GM23338 (cell line): ENCODE data around the gene RCBTB1. TPM values are rescaled to one million over a fixed set of nuclear protein-coding genes. Genes with fewer than 3 reads are reported as not detected.

ENCODE experiments used
- ATAC-seq: fragments of 200-7000 bp; cut with Tn5 transposase; 3 replicates; pipeline ENCODE4 v1.9.1; 2020
- DNase-seq: peaks from one replicate; pipeline ENCODE4 v3.0.0-alpha.2; 2015; ENCODE audit warnings: low spot score
- H2AFZ ChIP-seq: fragments of 200-600 bp; sonication (generic); 2 replicates; pipeline ENCODE4 v1.8.0; 2016; ENCODE audit warnings: antibody characterized with exemption, mild to moderate bottlenecking, moderate library complexity
- H3F3A ChIP-seq: fragments of 200-600 bp; sonication (generic); replicated peaks from 2 replicates; pipeline ENCODE4 v1.8.0; 2017; ENCODE audit warnings: antibody characterized with exemption, mixed run types, low read depth
- H3K27ac ChIP-seq: fragments of 200-600 bp; sonication (generic); 2 replicates; pipeline ENCODE4 v1.6.1; 2016; ENCODE audit warnings: low read depth
- H3K27me3 ChIP-seq: fragments of 200-600 bp; sonication (generic); 2 replicates; pipeline ENCODE4 v1.8.0; 2016; ENCODE audit warnings: mild to moderate bottlenecking, mixed run types, moderate library complexity; ENCODE audit not compliant: insufficient read depth
- H3K36me3 ChIP-seq: fragments of 200-600 bp; sonication (generic); 2 replicates; pipeline ENCODE4 v1.8.0; 2016; ENCODE audit warnings: mild to moderate bottlenecking; ENCODE audit not compliant: insufficient read depth
- H3K4me1 ChIP-seq: fragments of 200-600 bp; sonication (generic); 2 replicates; pipeline ENCODE4 v1.8.0; 2016; ENCODE audit warnings: mild to moderate bottlenecking, moderate library complexity; ENCODE audit not compliant: insufficient read depth
- H3K4me2 ChIP-seq: fragments of 200-600 bp; sonication (generic); 2 replicates; pipeline ENCODE4 v1.7.1; 2017; ENCODE audit warnings: mixed run types
- H3K4me3 ChIP-seq: fragments of 200-600 bp; sonication (generic); 2 replicates; pipeline ENCODE4 v1.6.1; 2016; ENCODE audit warnings: mixed run types
- H3K79me2 ChIP-seq: fragments of 200-600 bp; sonication (generic); replicated peaks from 2 replicates; pipeline ENCODE4 v1.8.0; 2017; ENCODE audit warnings: mild to moderate bottlenecking; ENCODE audit not compliant: insufficient read depth
- H3K9me2 ChIP-seq: fragments of 200-600 bp; sonication (generic); 2 replicates; pipeline ENCODE4 v1.8.0; 2017; ENCODE audit not compliant: insufficient read depth
- H4K20me1 ChIP-seq: fragments of 200-600 bp; sonication (generic); replicated peaks from 2 replicates; pipeline ENCODE4 v1.8.0; 2017; ENCODE audit warnings: mild to moderate bottlenecking; ENCODE audit not compliant: insufficient read depth
- H3K27ac Mint-ChIP-seq: 2 replicates; pipeline ENCODE4 v1.8.0; 2020; ENCODE audit warnings: inconsistent platforms, mild to moderate bottlenecking, moderate library complexity, mixed read lengths
- H3K27me3 Mint-ChIP-seq: 3 replicates; pipeline ENCODE4 v1.8.0; 2022; ENCODE audit warnings: low read depth, mild to moderate bottlenecking, moderate library complexity, mixed read lengths, inconsistent platforms; ENCODE audit not compliant: insufficient read depth, poor library complexity
- H3K36me3 Mint-ChIP-seq: 3 replicates; pipeline ENCODE4 v1.8.0; 2021; ENCODE audit warnings: low read depth, mild to moderate bottlenecking, inconsistent platforms, moderate library complexity, mixed read lengths
- H3K4me1 Mint-ChIP-seq: 3 replicates; pipeline ENCODE4 v1.8.0; 2020; ENCODE audit warnings: mild to moderate bottlenecking, inconsistent platforms, mixed read lengths
- H3K4me3 Mint-ChIP-seq: 3 replicates; pipeline ENCODE4 v1.8.0; 2021; ENCODE audit warnings: moderate library complexity, mild to moderate bottlenecking, inconsistent platforms, mixed read lengths
- H3K9me3 Mint-ChIP-seq: 3 replicates; pipeline ENCODE4 v1.8.0; 2020; ENCODE audit warnings: moderate library complexity, mild to moderate bottlenecking, inconsistent platforms, mixed read lengths
- CREB1 ChIP-seq: fragments of 250-450 bp; sonication (Bioruptor Pico); IDR thresholded peaks from 2 replicates; pipeline ENCODE4 v1.5.0; 2020; ENCODE audit warnings: low read depth, mild to moderate bottlenecking, moderate library complexity
- ETS1 ChIP-seq: IDR thresholded peaks from 2 replicates; pipeline ENCODE4 v1.6.1; 2016; ENCODE audit warnings: antibody characterized with exemption
- EZH2phosphoT487 ChIP-seq: fragments of 200-600 bp; sonication (generic); IDR thresholded peaks from one replicate; pipeline ENCODE4 v1.8.1; 2018; ENCODE audit warnings: antibody characterized with exemption; ENCODE audit not compliant: unreplicated experiment
- JUNB ChIP-seq: IDR thresholded peaks from one replicate; pipeline ENCODE4 v1.6.1; 2016; ENCODE audit warnings: antibody characterized with exemption; ENCODE audit not compliant: unreplicated experiment
- NANOG ChIP-seq: IDR thresholded peaks from 2 replicates; pipeline ENCODE4 v1.6.1; 2016; ENCODE audit warnings: antibody characterized with exemption, borderline replicate concordance
- POLR2AphosphoS5 ChIP-seq: IDR thresholded peaks from 2 replicates; pipeline ENCODE4 v1.6.1; 2016; ENCODE audit warnings: antibody characterized with exemption, low read depth
- REST ChIP-seq: IDR thresholded peaks from one replicate; pipeline ENCODE4 v1.6.1; 2018; ENCODE audit warnings: antibody characterized with exemption; ENCODE audit not compliant: unreplicated experiment
- STAT1 ChIP-seq: IDR thresholded peaks from one replicate; pipeline ENCODE4 v1.6.1; 2016; ENCODE audit warnings: antibody characterized with exemption; ENCODE audit not compliant: unreplicated experiment
- ZNF114 ChIP-seq: fragments of 250-450 bp; sonication (Bioruptor Pico); IDR thresholded peaks from 2 replicates; pipeline ENCODE4 v1.5.0; 2020; ENCODE audit warnings: mild to moderate bottlenecking, moderate library complexity
- ZNF331 ChIP-seq: fragments of 250-450 bp; sonication (Bioruptor Pico); IDR thresholded peaks from 2 replicates; pipeline ENCODE4 v1.5.0; 2020; ENCODE audit warnings: low read depth, mild to moderate bottlenecking, moderate library complexity
- ZNF462 ChIP-seq: fragments of 250-450 bp; sonication (Bioruptor Pico); IDR thresholded peaks from 2 replicates; pipeline ENCODE4 v1.5.0; 2020; ENCODE audit warnings: mild to moderate bottlenecking, moderate library complexity
- polyA plus RNA-seq: library from polyadenylated mRNA; unstranded; fragments of >200 nt; fragmentation: Nextera tagmentation; extraction: Ambion mirVana; gene quantifications from 2 replicates; pipeline ENCODE4 v1.2.1, GENCODE V29; 2016
- total RNA-seq: library from RNA; depleted of rRNA; stranded (reverse); fragments of >200 nt; shearing (Covaris generic); gene quantifications from 2 replicates; pipeline ENCODE4 v1.2.3, GENCODE V29; 2014

The RCBTB1 gene
- total and polyA plus RNA-seq, 2 experiments from 2014 or later, result 10.8 to 33.5 TPM

- no peak for TF ChIP-seq ZNF462
Measured at GRCh38 chr13:49629196-49629938, 44.0 kb upstream of the RCBTB1 start (continued).

GRCh38 chr13:49627831-49628652 is 42.7 kb upstream of the RCBTB1 start, which contains the start of gene ARL11:
ARL11 (plus strand) TSS chr13:49628507; CDS start chr13:49630448, 1,941 bp downstream.
- Mint-ChIP-seq H3K27me3 (peaks cover 7% of the 10 kb centered on the region), H3K9me3 (no peaks in the 10 kb centered on the region), H3K27ac (no peak within 1 kb of the TSS; the same call in 1 of the 2 replicates), H3K36me3 (no peaks in the 10 kb centered on the region), H3K4me3 (peak within 1 kb of the TSS; percentile 66), H3K4me1 (peaks cover 6% of the 10 kb centered on the region; the same call in 2 of the 3 replicates)
- Histone ChIP-seq H3K27ac (no peak within 1 kb of the TSS), H3K4me3 (peak within 1 kb of the TSS; percentile 45; the same call in 1 of the 2 replicates), H3K27me3 (no peaks in the 10 kb centered on the region), H4K20me1 (no peaks in the 10 kb centered on the region), H2AFZ (peak within 1 kb of the TSS; percentile 94), H3K79me2 (no peaks in the 10 kb centered on the region), H3K4me1 (no peaks in the 10 kb centered on the region; the same call in 1 of the 2 replicates), H3K9me2 (peaks cover 5% of the 10 kb centered on the region; the same call in 1 of the 2 replicates), H3F3A (no peaks in the 10 kb centered on the region), H3K4me2 (peak within 1 kb of the TSS; percentile 70), H3K36me3 (no peaks in the 10 kb centered on the region)
- DNase-seq (peak; percentile 90), ATAC-seq (peak; percentile 96)
- TF ChIP-seq REST (no peak), STAT1 (no peak), JUNB (no peak), ZNF114 (CRISPR knock-in tag) (no peak), ZNF331 (CRISPR knock-in tag) (no peak), NANOG (no peak), CREB1 (no peak), POLR2AphosphoS5 (peak; percentile 65), ETS1 (0 out of 2 replicates have a peak, but pooled peaks have one; percentile 13), EZH2phosphoT487 (no peak)
